AG04450 (cell line): ENCODE measurements around the gene SLC25A1. TPM values are rescaled to one million over a fixed set of nuclear protein-coding genes. Genes with fewer than 3 reads are reported as not detected.
A peak's percentile ranks its signal among the peaks of the same experiment; 100 is the strongest.

ENCODE experiments used
- CTCF ChIA-PET: fragments of 300-600, 350-600 bp; formaldehyde crosslinking; extraction: SDS; loops from one replicate; lab custom pipeline; 2022; ENCODE audit warnings: antibody characterized with exemption, inconsistent platforms; lab: Charles Lee
- POLR2A ChIA-PET: fragments of 350-600 bp; formaldehyde crosslinking; extraction: SDS; loops from one replicate; lab custom pipeline; 2021; ENCODE audit warnings: antibody characterized with exemption, inconsistent platforms; lab: Yijun Ruan, JAX
- DNase-seq: peaks from one replicate; pipeline ENCODE4 v3.0.0-alpha.2; 2011; ENCODE audit warnings: low read depth, low spot score
- H3K27ac ChIP-seq: one replicate; pipeline ENCODE4 v1.5.1; 2012; ENCODE audit warnings: low read depth, low read length, control low read depth
- H3K27me3 ChIP-seq: one replicate; pipeline ENCODE4 v1.6.0; 2012; ENCODE audit warnings: low read length; ENCODE audit not compliant: control insufficient read depth, insufficient read depth
- H3K4me3 ChIP-seq: 2 replicates; pipeline ENCODE4 v1.5.1; 2011; ENCODE audit warnings: mild to moderate bottlenecking, low read depth, low read length, control low read depth
- H3K9me3 ChIP-seq: 2 replicates; pipeline ENCODE4 v1.5.1; 2012; ENCODE audit warnings: low read length; ENCODE audit not compliant: control insufficient read depth, insufficient read depth
- CTCF ChIP-seq: IDR thresholded peaks from 2 replicates; pipeline ENCODE4 v1.5.1; 2011; ENCODE audit warnings: low read depth, low read length, control low read depth, inconsistent platforms
- polyA plus RNA-seq: library from polyadenylated mRNA; depleted of rRNA; stranded (reverse); fragments of >200 nt; gene quantifications from 2 replicates; pipeline ENCODE4 v1.2.3, GENCODE V29; 2011

Gene SLC25A1
- polyA plus RNA-seq, 1 experiment: 18.4 TPM

GRCh38 chr22:19175602-19176174, 2.8 kb downstream of the SLC25A1 start:
- Histone ChIP-seq H3K4me3 (no peak overlapping the region), H3K27ac (no peak overlapping the region), H3K27me3 (no peaks in the 10 kb centered on the region), H3K9me3 (no peaks in the 10 kb centered on the region; the same call in 1 of the 2 replicates)
- ChIA-PET CTCF (interaction anchor here (2.1 kb wide), 1 partner anchor 454 kb away, joined by 5 read pairs; no protein-coding TSS in a partner anchor), POLR2A (interaction anchor here (0.6 to 0.7 kb wide), 2 partner anchors 72 to 137 kb away, joined by 4 to 5 read pairs; no protein-coding TSS in a partner anchor)
- DNase-seq: no peak
- no peak for TF ChIP-seq CTCF

GRCh38 chr22:19175026-19175601, 3.4 kb downstream of the SLC25A1 start:
- Histone ChIP-seq H3K27ac (peak overlapping the region; percentile 57), H3K4me3 (no peak overlapping the region), H3K27me3 (no peaks in the 10 kb centered on the region), H3K9me3 (no peaks in the 10 kb centered on the region; the same call in 1 of the 2 replicates)
- ChIA-PET CTCF (interaction anchor here (2.1 kb wide), 1 partner anchor 455 kb away, joined by 5 read pairs; no protein-coding TSS in a partner anchor), POLR2A (interaction anchor here (0.7 kb wide), 1 partner anchor 71 kb away, joined by 4 read pairs; no protein-coding TSS in a partner anchor)
- no peak for TF ChIP-seq CTCF
- DNase-seq: no peak

GRCh38 chr22:19174106-19175025, 4.2 kb downstream of the SLC25A1 start:
- Histone ChIP-seq H3K27ac (peak overlapping the region; percentile 57), H3K27me3 (peaks cover 3% of the 10 kb centered on the region), H3K9me3 (no peaks in the 10 kb centered on the region; the same call in 1 of the 2 replicates), H3K4me3 (no peak overlapping the region)
- DNase-seq: no peak
- ChIA-PET POLR2A (interaction anchor here (0.7 to 1.2 kb wide), 2 partner anchors 53 to 70 kb away, joined by 3 to 4 read pairs; partner anchors contain the start of gene DGCR2), CTCF (interaction anchor here (2.1 kb wide), 1 partner anchor 456 kb away, joined by 5 read pairs; no protein-coding TSS in a partner anchor)
- TF ChIP-seq CTCF: no peak

- ChIA-PET CTCF (interaction anchor here (2.1 kb wide), 1 partner anchor 457 kb away, joined by 5 read pairs; no protein-coding TSS in a partner anchor), POLR2A (interaction anchor here (1.2 kb wide), 1 partner anchor 52 kb away, joined by 3 read pairs; the partner anchor contains the start of gene DGCR2)
- peak overlapping the region; percentile 86 for H3K4me3 ChIP-seq
- no peaks in the 10 kb centered on the region; the same call in 1 of the 2 replicates for H3K9me3 ChIP-seq
- H3K27ac ChIP-seq: peak overlapping the region; percentile 57
- TF ChIP-seq CTCF: no peak
- DNase-seq: no peak
- H3K27me3 ChIP-seq: peaks cover 11% of the 10 kb centered on the region
Observed at GRCh38 chr22:19173047-19174035, 5.2 kb downstream of the SLC25A1 start.
